Neural crest cell (in vitro differentiated cells): ENCODE data around the gene RFX5. TPM values are rescaled to one million over a fixed set of nuclear protein-coding genes. Genes with fewer than 3 reads are reported as not detected.
"Not testable (repeated sequence)": the region's sequence is repeated elsewhere in the genome, so short reads cannot be mapped to it uniquely, and the experiment has no call there.

ENCODE experiments used
- DNase-seq: peaks from one replicate; pipeline ENCODE4 v3.0.0; 2021; ENCODE audit warnings: low read depth, mixed read lengths, low spot score
- H3K27ac Mint-ChIP-seq: one replicate; pipeline ENCODE4 v1.8.0; 2021; ENCODE audit warnings: mild to moderate bottlenecking, mixed read lengths; ENCODE audit not compliant: unreplicated experiment
- H3K27me3 Mint-ChIP-seq: 2 replicates; pipeline ENCODE4 v1.8.0; 2021; ENCODE audit warnings: low read depth, mild to moderate bottlenecking, mixed read lengths
- H3K36me3 Mint-ChIP-seq: 2 replicates; pipeline ENCODE4 v1.8.0; 2021; ENCODE audit warnings: low read depth, mild to moderate bottlenecking, mixed read lengths
- H3K4me1 Mint-ChIP-seq: 2 replicates; pipeline ENCODE4 v1.8.0; 2021; ENCODE audit warnings: mixed read lengths
- H3K4me3 Mint-ChIP-seq: one replicate; pipeline ENCODE4 v1.8.0; 2021; ENCODE audit warnings: mild to moderate bottlenecking, mixed read lengths
- H3K9me3 Mint-ChIP-seq: 2 replicates; pipeline ENCODE4 v1.8.0; 2021; ENCODE audit warnings: mixed read lengths
- long read RNA-seq: library from polyadenylated mRNA; unstranded; transcript quantifications from one replicate; pipeline ENCODE4 v2.0.0, GENCODE V29; 2020
- total RNA-seq: library from RNA; stranded (reverse); gene quantifications from 2 replicates; pipeline ENCODE4 v1.2.1, GENCODE V29; 2021
- TF ChIP-seq, protein P1 (sequence below): fragments of 200-600 bp; sonication (generic); conservative IDR thresholded peaks from 2 replicates; pipeline ENCODE4 v1.5.0; 2021; ENCODE audit warnings: antibody characterized with exemption, mild to moderate bottlenecking

Gene RFX5
- 71.3 and 73.5 TPM in 2 replicates for total RNA-seq
- long read RNA-seq, transcript RFX5-215 (11 exons, 2,355 nt), result major isoform, 14 of 43 reads
- long read RNA-seq, partial matches to known transcripts, result 1 of 43 reads
- long read RNA-seq, other reads (novel, unspliced or antisense), result 24 of 43 reads

DNA sequence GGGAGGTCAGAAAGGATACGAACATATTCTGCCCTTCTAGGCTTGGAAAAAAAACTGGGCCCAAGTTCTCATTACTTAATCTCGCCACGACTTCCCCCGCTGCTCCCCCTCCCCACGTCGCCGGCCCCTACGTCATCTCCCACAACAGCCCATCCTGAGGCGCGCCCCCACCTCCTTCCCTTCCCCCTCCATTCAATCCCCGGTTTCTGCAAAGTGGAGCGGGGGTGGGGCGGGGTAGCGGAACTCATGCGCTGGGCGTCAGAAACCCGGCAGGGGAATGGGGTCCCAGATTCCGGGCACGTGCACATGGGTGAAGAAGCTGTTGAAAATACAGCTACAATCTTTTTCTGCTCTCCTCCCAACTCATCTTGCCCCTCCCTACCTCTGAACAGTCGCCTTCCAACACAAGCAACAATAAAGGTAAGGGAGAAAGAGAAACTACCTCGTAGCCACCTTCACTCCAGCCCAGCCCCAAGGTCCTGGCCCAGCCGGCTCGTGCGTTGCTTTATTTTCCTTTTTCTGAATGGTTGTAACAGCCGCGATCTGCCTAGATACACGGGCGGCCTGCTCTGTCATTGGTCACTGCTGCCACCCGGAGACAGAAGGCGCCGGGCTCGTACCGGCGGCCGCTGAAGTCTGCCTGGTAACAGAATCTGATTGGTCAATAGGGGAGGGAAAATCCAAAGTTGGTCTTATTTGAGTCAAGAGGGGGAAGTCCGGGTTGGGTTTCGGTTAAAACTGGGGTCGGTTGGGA is at the start of gene RFX5:
Gene RFX5, minus strand, starts transcription at position 484 of the 754 bp plus-strand sequence. CDS start 932 bp downstream, outside the sequence.
- DNase-seq, result peak; percentile 81
- TF ChIP-seq, protein P1, sequence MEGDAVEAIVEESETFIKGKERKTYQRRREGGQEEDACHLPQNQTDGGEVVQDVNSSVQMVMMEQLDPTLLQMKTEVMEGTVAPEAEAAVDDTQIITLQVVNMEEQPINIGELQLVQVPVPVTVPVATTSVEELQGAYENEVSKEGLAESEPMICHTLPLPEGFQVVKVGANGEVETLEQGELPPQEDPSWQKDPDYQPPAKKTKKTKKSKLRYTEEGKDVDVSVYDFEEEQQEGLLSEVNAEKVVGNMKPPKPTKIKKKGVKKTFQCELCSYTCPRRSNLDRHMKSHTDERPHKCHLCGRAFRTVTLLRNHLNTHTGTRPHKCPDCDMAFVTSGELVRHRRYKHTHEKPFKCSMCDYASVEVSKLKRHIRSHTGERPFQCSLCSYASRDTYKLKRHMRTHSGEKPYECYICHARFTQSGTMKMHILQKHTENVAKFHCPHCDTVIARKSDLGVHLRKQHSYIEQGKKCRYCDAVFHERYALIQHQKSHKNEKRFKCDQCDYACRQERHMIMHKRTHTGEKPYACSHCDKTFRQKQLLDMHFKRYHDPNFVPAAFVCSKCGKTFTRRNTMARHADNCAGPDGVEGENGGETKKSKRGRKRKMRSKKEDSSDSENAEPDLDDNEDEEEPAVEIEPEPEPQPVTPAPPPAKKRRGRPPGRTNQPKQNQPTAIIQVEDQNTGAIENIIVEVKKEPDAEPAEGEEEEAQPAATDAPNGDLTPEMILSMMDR, result no peak

DNA sequence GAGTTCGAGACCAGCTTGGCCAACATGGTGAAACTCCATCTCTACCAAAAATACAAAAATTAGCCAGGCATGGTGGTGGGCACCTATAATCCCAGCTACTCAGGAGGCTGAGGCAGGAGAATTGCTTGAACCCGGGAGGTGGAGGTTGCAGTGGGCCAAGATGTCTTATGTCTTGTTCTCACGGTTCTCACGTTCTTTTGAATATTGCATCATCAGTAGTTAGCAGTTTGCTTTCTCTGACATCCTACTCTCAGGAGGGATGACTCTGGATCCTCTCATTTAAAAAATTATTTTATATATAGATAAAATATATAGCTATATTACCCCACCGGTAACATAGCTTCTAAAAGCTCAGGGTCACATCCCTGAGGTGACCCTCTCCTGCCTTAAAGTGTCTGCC is 49.2 kb upstream of the RFX5 start:
- not testable (repeated sequence) for H3K27me3 Mint-ChIP-seq, H3K36me3 Mint-ChIP-seq
- peak overlapping the region; percentile 67 for H3K4me3 Mint-ChIP-seq

More for the DNA sequence above, at the start of gene RFX5:
- peak within 1 kb of the TSS; percentile 99 for H3K27ac Mint-ChIP-seq
- peaks cover 8% of the 10 kb centered on the region for H3K36me3 Mint-ChIP-seq
- H3K4me3 Mint-ChIP-seq, result peak within 1 kb of the TSS; percentile 95
- peaks cover 28% of the 10 kb centered on the region for H3K4me1 Mint-ChIP-seq
- H3K9me3 Mint-ChIP-seq, result peaks cover 4% of the 10 kb centered on the region
- no peaks in the 10 kb centered on the region for H3K27me3 Mint-ChIP-seq

DNA sequence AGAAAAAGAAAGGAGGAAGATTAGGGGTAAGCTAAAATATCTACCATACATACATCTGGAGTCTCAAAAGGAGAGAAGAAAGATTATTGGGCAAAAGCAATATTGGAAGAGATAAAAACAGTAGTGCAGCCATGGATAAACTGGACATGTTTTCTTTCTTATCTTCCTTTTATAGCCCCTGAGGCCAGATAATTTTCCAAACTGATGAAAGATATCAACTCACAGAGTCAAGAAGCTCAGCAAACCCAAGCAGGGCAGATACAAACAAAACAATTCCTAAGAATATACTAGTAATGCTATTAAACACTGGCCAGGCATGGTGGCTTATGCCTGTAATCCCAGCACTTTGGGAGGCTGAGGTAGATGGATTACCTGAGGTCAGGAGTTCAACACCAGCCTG is 46.5 kb upstream of the RFX5 start:
- Mint-ChIP-seq H3K36me3 (no peaks in the 10 kb centered on the region), H3K27me3 (peaks cover 6% of the 10 kb centered on the region), H3K4me1 (no peaks in the 10 kb centered on the region), H3K4me3 (no peak overlapping the region), H3K27ac (no peak overlapping the region), H3K9me3 (no peaks in the 10 kb centered on the region)
- no peak for DNase-seq
- TF ChIP-seq, protein P1, result no peak

More for the DNA sequence above, 49.2 kb upstream of the RFX5 start:
- H3K27ac Mint-ChIP-seq, DNase-seq, H3K9me3 Mint-ChIP-seq: not testable (repeated sequence)
- peaks cover 20% of the 10 kb centered on the region for H3K4me1 Mint-ChIP-seq

DNA sequence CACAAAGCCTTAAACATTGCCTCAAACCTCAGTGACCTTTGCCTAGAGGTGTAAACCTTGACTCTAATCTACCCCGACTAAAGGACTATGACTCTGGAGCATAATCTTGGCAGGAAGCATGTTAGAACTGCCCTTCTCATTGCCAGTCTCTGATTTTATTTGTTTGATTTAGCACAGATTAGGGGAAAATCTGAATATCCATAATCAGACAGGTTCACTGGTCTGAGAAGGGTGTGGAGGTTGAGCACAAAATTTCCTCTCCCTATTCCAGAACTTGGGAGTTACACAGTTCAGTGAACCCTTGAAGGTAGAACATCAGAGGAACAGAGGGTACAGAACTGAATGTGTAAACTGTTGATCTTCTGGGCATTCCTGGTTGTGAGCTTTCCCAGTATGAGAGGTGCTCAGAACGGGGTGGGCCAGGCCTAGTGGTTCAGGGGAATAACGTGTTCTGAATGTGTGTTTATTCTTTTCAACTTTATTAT is 44.1 kb upstream of the RFX5 start:
- Mint-ChIP-seq H3K36me3 (no peaks in the 10 kb centered on the region), H3K4me3 (no peak overlapping the region), H3K27ac (no peak overlapping the region), H3K9me3 (peaks cover 6% of the 10 kb centered on the region), H3K27me3 (peaks cover 4% of the 10 kb centered on the region), H3K4me1 (no peaks in the 10 kb centered on the region)
- TF ChIP-seq, protein P1, result no peak
- DNase-seq, result no peak

DNA sequence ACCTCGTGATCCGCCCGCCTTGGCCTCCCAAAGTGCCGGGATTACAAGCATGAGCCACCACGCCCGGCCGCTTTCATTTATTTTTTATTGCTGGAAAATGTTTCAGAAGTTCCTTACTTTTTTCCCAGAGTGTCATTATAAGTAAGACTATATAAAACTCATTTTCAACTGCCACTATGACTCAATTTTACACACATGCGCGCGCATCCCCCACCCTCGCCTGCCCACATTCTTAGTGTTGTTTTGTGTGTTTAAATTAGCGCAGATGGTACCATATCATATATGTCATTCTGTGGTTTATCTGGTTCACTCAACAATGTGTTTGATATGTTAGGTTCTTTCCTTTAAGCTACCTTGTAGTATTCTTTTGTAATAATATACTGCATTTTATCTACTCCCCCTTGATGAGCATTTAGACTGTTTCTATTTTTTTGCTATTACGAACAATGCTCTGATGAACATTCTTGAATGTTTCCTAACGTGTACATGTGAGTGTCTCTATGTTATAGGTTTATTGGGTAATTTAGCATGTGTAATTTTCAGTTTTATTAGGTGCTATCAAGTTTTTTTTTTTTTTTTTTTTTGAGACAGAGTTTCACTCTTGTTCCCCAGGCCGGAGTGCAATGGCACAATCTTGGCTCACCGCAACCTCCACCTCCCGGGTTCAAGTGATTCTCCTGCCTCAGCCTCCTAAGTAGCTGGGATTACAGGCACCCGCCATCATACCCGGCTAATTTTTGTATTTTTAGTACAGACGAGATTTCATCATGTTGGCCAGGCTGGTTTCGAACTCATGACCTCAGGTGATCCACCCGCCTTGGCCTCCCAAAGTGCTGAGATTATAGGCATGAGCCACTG is 43.4 kb upstream of the RFX5 start:
- H3K9me3 Mint-ChIP-seq, H3K4me3 Mint-ChIP-seq, H3K27ac Mint-ChIP-seq, H3K27me3 Mint-ChIP-seq, DNase-seq, H3K4me1 Mint-ChIP-seq, H3K36me3 Mint-ChIP-seq: not testable (repeated sequence)

DNA sequence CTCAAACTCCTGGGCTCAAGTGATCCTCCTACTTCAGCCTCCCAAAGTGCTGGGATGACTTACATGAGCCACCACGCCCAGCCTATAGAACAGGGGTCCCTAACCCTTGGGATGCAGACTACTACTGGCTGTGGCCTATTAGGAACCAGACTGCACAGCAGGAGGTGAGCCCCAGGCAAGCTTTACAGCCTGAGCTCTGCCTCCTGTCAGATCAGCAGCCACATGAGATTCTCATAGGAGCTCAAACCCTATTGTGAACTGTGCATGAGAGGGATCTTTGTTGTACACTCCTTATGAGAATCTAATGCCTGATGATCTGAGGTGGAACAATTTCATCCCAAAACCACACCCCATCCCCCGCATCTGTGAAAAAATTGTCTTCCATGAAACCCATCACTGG is 39.0 kb upstream of the RFX5 start:
- DNase-seq, result no peak
- H3K27ac Mint-ChIP-seq, result no peak overlapping the region
- TF ChIP-seq, protein P1, result no peak
- peaks cover 6% of the 10 kb centered on the region for H3K9me3 Mint-ChIP-seq
- no peaks in the 10 kb centered on the region for H3K4me1 Mint-ChIP-seq
- H3K36me3 Mint-ChIP-seq, result no peaks in the 10 kb centered on the region
- no peaks in the 10 kb centered on the region for H3K27me3 Mint-ChIP-seq
- H3K4me3 Mint-ChIP-seq, result no peak overlapping the region
